Measurements from ENCODE around the gene CLTA. TPM values are rescaled to one million over a fixed set of nuclear protein-coding genes. Genes with fewer than 3 reads are reported as not detected.
"Not testable (repeated sequence)": the region's sequence is repeated elsewhere in the genome, so short reads cannot be mapped to it uniquely, and the experiment has no call there.

Gene CLTA
- total RNA-seq, 1 donor from 2014 or later = 114 TPM

- Histone ChIP-seq H3K36me3 (ENCODE audit: control insufficient read depth in 3 of 3, insufficient read depth in 3 of 3, low read length in 3 of 3) (peaks cover 18 to 48% (median 46%) of the 10 kb centered on the region in 3 donors), H3K9ac (ENCODE audit: low read depth in 1 of 3, low read length in 3 of 3) (no peak overlapping the region), H3K27me3 (ENCODE audit: control insufficient read depth in 3 of 3, insufficient read depth in 3 of 3, low read length in 3 of 3) (no peaks in the 10 kb centered on the region), H3K4me1 (ENCODE audit: control insufficient read depth in 3 of 3, insufficient read depth in 3 of 3, low read length in 3 of 3) (peaks cover 27 to 44% (median 42%) of the 10 kb centered on the region in 3 donors), H3K27ac (ENCODE audit: low read depth, low read length) (peak overlapping the region; percentile 49), H3K9me3 (ENCODE audit: control insufficient read depth in 3 of 3, low read length in 3 of 3) (no peaks in the 10 kb centered on the region), H3K4me3 (ENCODE audit: low read length in 3 of 3) (peak overlapping the region in 1 of 3 donors; percentile 18)
These were observed 23.9 kb downstream of the CLTA start for GRCh38 chr9:36214571-36214970.

GRCh38 chr9:36217256-36217968, 26.7 kb downstream of the CLTA start:
- Histone ChIP-seq H3K4me1 (ENCODE audit: control insufficient read depth in 3 of 3, insufficient read depth in 3 of 3, low read length in 3 of 3) (peaks cover 14 to 23% (median 20%) of the 10 kb centered on the region in 3 donors), H3K36me3 (ENCODE audit: control insufficient read depth in 3 of 3, insufficient read depth in 3 of 3, low read length in 3 of 3) (peaks cover 35 to 57% (median 51%) of the 10 kb centered on the region in 3 donors), H3K27ac (ENCODE audit: low read depth, low read length) (no peak overlapping the region), H3K9me3 (ENCODE audit: control insufficient read depth in 3 of 3, low read length in 3 of 3) (peaks cover 0 to under 1% (median 0%) of the 10 kb centered on the region in 3 donors), H3K9ac (ENCODE audit: low read depth in 1 of 3, low read length in 3 of 3) (no peak overlapping the region), H3K4me3 (ENCODE audit: low read length in 3 of 3) (no peak overlapping the region), H3K27me3 (ENCODE audit: control insufficient read depth in 3 of 3, insufficient read depth in 3 of 3, low read length in 3 of 3) (no peaks in the 10 kb centered on the region)

- Histone ChIP-seq H3K4me3 (ENCODE audit: low read length in 3 of 3) (no peak overlapping the region), H3K36me3 (ENCODE audit: control insufficient read depth in 3 of 3, insufficient read depth in 3 of 3, low read length in 3 of 3) (peaks cover 41 to 60% (median 51%) of the 10 kb centered on the region in 3 donors), H3K9me3 (ENCODE audit: control insufficient read depth in 3 of 3, low read length in 3 of 3) (peaks cover 3 to 4% (median 3%) of the 10 kb centered on the region in 3 donors), H3K27me3 (ENCODE audit: control insufficient read depth in 3 of 3, insufficient read depth in 3 of 3, low read length in 3 of 3) (no peaks in the 10 kb centered on the region), H3K4me1 (ENCODE audit: control insufficient read depth in 3 of 3, insufficient read depth in 3 of 3, low read length in 3 of 3) (peaks cover 8 to 20% (median 18%) of the 10 kb centered on the region in 3 donors), H3K27ac (ENCODE audit: low read depth, low read length) (no peak overlapping the region), H3K9ac (ENCODE audit: low read depth in 1 of 3, low read length in 3 of 3) (no peak overlapping the region)
These were observed 27.3 kb downstream of the CLTA start for GRCh38 chr9:36218011-36218410.

GRCh38 chr9:36218411-36218901, 27.7 kb downstream of the CLTA start:
- H3K9me3 ChIP-seq (ENCODE audit: control insufficient read depth in 3 of 3, low read length in 3 of 3) = peaks cover 3 to 4% (median 3%) of the 10 kb centered on the region in 3 donors
- peaks cover 43 to 61% (median 55%) of the 10 kb centered on the region in 3 donors for H3K36me3 ChIP-seq (ENCODE audit: control insufficient read depth in 3 of 3, insufficient read depth in 3 of 3, low read length in 3 of 3)
- H3K4me1 ChIP-seq (ENCODE audit: control insufficient read depth in 3 of 3, insufficient read depth in 3 of 3, low read length in 3 of 3) = peaks cover 5 to 20% (median 17%) of the 10 kb centered on the region in 3 donors
- H3K4me3 ChIP-seq (ENCODE audit: low read length in 3 of 3) = no peak overlapping the region
- no peak overlapping the region for H3K27ac ChIP-seq (ENCODE audit: low read depth, low read length)
- H3K27me3 ChIP-seq (ENCODE audit: control insufficient read depth in 3 of 3, insufficient read depth in 3 of 3, low read length in 3 of 3) = no peaks in the 10 kb centered on the region
- no peak overlapping the region for H3K9ac ChIP-seq (ENCODE audit: low read depth in 1 of 3, low read length in 3 of 3)

- Histone ChIP-seq H3K36me3 (ENCODE audit: control insufficient read depth in 3 of 3, insufficient read depth in 3 of 3, low read length in 3 of 3) (peaks cover 49 to 73% (median 67%) of the 10 kb centered on the region in 3 donors), H3K9ac (ENCODE audit: low read depth in 1 of 3, low read length in 3 of 3) (no peak overlapping the region), H3K4me1 (ENCODE audit: control insufficient read depth in 3 of 3, insufficient read depth in 3 of 3, low read length in 3 of 3) (peaks cover 0 to 6% (median 5%) of the 10 kb centered on the region in 3 donors), H3K9me3 (ENCODE audit: control insufficient read depth in 3 of 3, low read length in 3 of 3) (peaks cover 3 to 4% (median 3%) of the 10 kb centered on the region in 3 donors), H3K27me3 (ENCODE audit: control insufficient read depth in 3 of 3, insufficient read depth in 3 of 3, low read length in 3 of 3) (no peaks in the 10 kb centered on the region), H3K4me3 (ENCODE audit: low read length in 3 of 3) (no peak overlapping the region), H3K27ac (ENCODE audit: low read depth, low read length) (no peak overlapping the region)
These were observed 30.9 kb downstream of the CLTA start for GRCh38 chr9:36221667-36222066.

GRCh38 chr9:36222449-36222848, 31.7 kb downstream of the CLTA start:
- Histone ChIP-seq H3K9me3 (ENCODE audit: control insufficient read depth in 3 of 3, low read length in 3 of 3) (peaks cover 3 to 4% (median 3%) of the 10 kb centered on the region in 3 donors), H3K27ac (ENCODE audit: low read depth, low read length) (no peak overlapping the region), H3K4me3 (ENCODE audit: low read length in 3 of 3) (no peak overlapping the region), H3K27me3 (ENCODE audit: control insufficient read depth in 3 of 3, insufficient read depth in 3 of 3, low read length in 3 of 3) (no peaks in the 10 kb centered on the region), H3K9ac (ENCODE audit: low read depth in 1 of 3, low read length in 3 of 3) (no peak overlapping the region), H3K4me1 (ENCODE audit: control insufficient read depth in 3 of 3, insufficient read depth in 3 of 3, low read length in 3 of 3) (peaks cover 0 to 6% (median 1%) of the 10 kb centered on the region in 3 donors), H3K36me3 (ENCODE audit: control insufficient read depth in 3 of 3, insufficient read depth in 3 of 3, low read length in 3 of 3) (peaks cover 51 to 74% (median 64%) of the 10 kb centered on the region in 3 donors)

GRCh38 chr9:36237230-36237629, 46.5 kb downstream of the CLTA start:
- Histone ChIP-seq H3K4me3 (ENCODE audit: low read length in 3 of 3) (no peak overlapping the region), H3K9ac (ENCODE audit: low read depth in 1 of 3, low read length in 3 of 3) (no peak overlapping the region), H3K36me3 (ENCODE audit: control insufficient read depth in 3 of 3, insufficient read depth in 3 of 3, low read length in 3 of 3) (peaks cover 5 to 22% (median 20%) of the 10 kb centered on the region in 3 donors), H3K27ac (ENCODE audit: low read depth, low read length) (no peak overlapping the region), H3K4me1 (ENCODE audit: control insufficient read depth in 3 of 3, insufficient read depth in 3 of 3, low read length in 3 of 3) (no peaks in the 10 kb centered on the region), H3K9me3 (ENCODE audit: control insufficient read depth in 3 of 3, low read length in 3 of 3) (no peaks in the 10 kb centered on the region), H3K27me3 (ENCODE audit: control insufficient read depth in 3 of 3, insufficient read depth in 3 of 3, low read length in 3 of 3) (no peaks in the 10 kb centered on the region)

GRCh38 chr9:36239205-36239604, 48.5 kb downstream of the CLTA start:
- H3K36me3 ChIP-seq (ENCODE audit: control insufficient read depth in 3 of 3, insufficient read depth in 3 of 3, low read length in 3 of 3) = peaks cover 4 to 16% (median 13%) of the 10 kb centered on the region in 3 donors
- not testable (repeated sequence) for H3K4me1 ChIP-seq (ENCODE audit: control insufficient read depth in 3 of 3, insufficient read depth in 3 of 3, low read length in 3 of 3); H3K4me3 ChIP-seq (ENCODE audit: low read length in 3 of 3); H3K27me3 ChIP-seq (ENCODE audit: control insufficient read depth in 3 of 3, insufficient read depth in 3 of 3, low read length in 3 of 3); H3K9me3 ChIP-seq (ENCODE audit: control insufficient read depth in 3 of 3, low read length in 3 of 3); H3K9ac ChIP-seq (ENCODE audit: low read depth in 1 of 3, low read length in 3 of 3); H3K27ac ChIP-seq (ENCODE audit: low read depth, low read length)

- H3K27ac ChIP-seq (ENCODE audit: low read depth, low read length); H3K4me3 ChIP-seq (ENCODE audit: low read length in 3 of 3); H3K9me3 ChIP-seq (ENCODE audit: control insufficient read depth in 3 of 3, low read length in 3 of 3); H3K27me3 ChIP-seq (ENCODE audit: control insufficient read depth in 3 of 3, insufficient read depth in 3 of 3, low read length in 3 of 3); H3K4me1 ChIP-seq (ENCODE audit: control insufficient read depth in 3 of 3, insufficient read depth in 3 of 3, low read length in 3 of 3); H3K9ac ChIP-seq (ENCODE audit: low read depth in 1 of 3, low read length in 3 of 3): not testable (repeated sequence)
- H3K36me3 ChIP-seq (ENCODE audit: control insufficient read depth in 3 of 3, insufficient read depth in 3 of 3, low read length in 3 of 3) = peaks cover 4 to 13% (median 8%) of the 10 kb centered on the region in 3 donors
These were observed 49.0 kb downstream of the CLTA start for GRCh38 chr9:36239675-36240074.

GRCh38 chr9:36245906-36246305, 55.2 kb downstream of the CLTA start:
- no peaks in the 10 kb centered on the region for H3K27me3 ChIP-seq (ENCODE audit: control insufficient read depth in 3 of 3, insufficient read depth in 3 of 3, low read length in 3 of 3)
- H3K9me3 ChIP-seq (ENCODE audit: control insufficient read depth in 3 of 3, low read length in 3 of 3) = no peaks in the 10 kb centered on the region
- no peak overlapping the region for H3K4me3 ChIP-seq (ENCODE audit: low read length in 3 of 3)
- no peak overlapping the region for H3K9ac ChIP-seq (ENCODE audit: low read depth in 1 of 3, low read length in 3 of 3)
- no peak overlapping the region for H3K27ac ChIP-seq (ENCODE audit: low read depth, low read length)
- H3K4me1 ChIP-seq (ENCODE audit: control insufficient read depth in 3 of 3, insufficient read depth in 3 of 3, low read length in 3 of 3) = peaks cover 0 to 6% (median 0%) of the 10 kb centered on the region in 3 donors
- H3K36me3 ChIP-seq (ENCODE audit: control insufficient read depth in 3 of 3, insufficient read depth in 3 of 3, low read length in 3 of 3) = peaks cover 12 to 23% (median 15%) of the 10 kb centered on the region in 3 donors
